Measurements from ENCODE around the gene MLN. TPM values are rescaled to one million over a fixed set of nuclear protein-coding genes. Genes with fewer than 3 reads are reported as not detected.

The MLN gene
- total RNA-seq, 4 donors from 2014 or later = not detected

GRCh38 chr6:33766921-33767907 lies 36.6 kb downstream of the MLN start:
- Histone ChIP-seq H3K4me3 (no peak overlapping the region), H3K36me3 (no peaks in the 10 kb centered on the region), H3K27ac (no peak overlapping the region), H3K9me3 (no peaks in the 10 kb centered on the region), H3K4me1 (peaks cover 14 to 35% (median 22%) of the 10 kb centered on the region in 4 donors), H3K27me3 (no peaks in the 10 kb centered on the region)
- 76 to 89% methylated on average over 2 to 11 of the region's 11 CpGs for WGBS, 2 donors (ENCODE audit: low coverage in 1 of 2)
- no peak for DNase-seq
- in situ Hi-C loops (cut with MboI; ENCODE audit: low pct_ligation_motif_present in 1 of 4, low pct_unique_long_range_greater_than_20kb in 1 of 4, low sequenced_read_pairs in 3 of 4) (loop anchor here in 3 of 4 donors (10.0 to 25.0 kb wide), 4 partner anchors 258 to 395 kb away; no protein-coding TSS in a partner anchor), intact Hi-C loops (cut with DNase I; ENCODE audit: low total_unique reads) (no loop called here)
- TF ChIP-seq EP300 (IDR thresholded peaks at IDR 0.05; ENCODE audit: low read depth) = no peak
- TF ChIP-seq POLR2AphosphoS5 (IDR thresholded peaks at IDR 0.05) = no peak
- no peak for TF ChIP-seq POLR2A (IDR thresholded peaks at IDR 0.05)
- no peak for TF ChIP-seq CTCF (IDR thresholded peaks at IDR 0.05)

- Histone ChIP-seq H3K4me1 (peaks cover 4 to 32% (median 11%) of the 10 kb centered on the region in 4 donors), H3K36me3 (no peaks in the 10 kb centered on the region), H3K9me3 (no peaks in the 10 kb centered on the region), H3K27ac (no peak overlapping the region), H3K4me3 (no peak overlapping the region), H3K27me3 (no peaks in the 10 kb centered on the region)
- TF ChIP-seq POLR2A (IDR thresholded peaks at IDR 0.05) (no peak), POLR2AphosphoS5 (IDR thresholded peaks at IDR 0.05) (no peak), CTCF (IDR thresholded peaks at IDR 0.05) (no peak), EP300 (IDR thresholded peaks at IDR 0.05; ENCODE audit: low read depth) (no peak)
- WGBS, 2 donors (ENCODE audit: low coverage in 1 of 2) = 93% methylated on average over 9 of the region's 9 CpGs; no CpG with 5 or more reads in 1 of the 2 donors
- intact Hi-C loops (cut with DNase I; ENCODE audit: low total_unique reads) = no loop called here
- no peak for DNase-seq
- in situ Hi-C loops (cut with MboI; ENCODE audit: low pct_ligation_motif_present in 1 of 4, low pct_unique_long_range_greater_than_20kb in 1 of 4, low sequenced_read_pairs in 3 of 4) = loop anchor here in 3 of 4 donors (10.0 to 25.0 kb wide), 4 partner anchors 259 to 397 kb away; no protein-coding TSS in a partner anchor
Observed at GRCh38 chr6:33765368-33765767, 38.4 kb downstream of the MLN start.

GRCh38 chr6:33764036-33764435 lies 39.8 kb downstream of the MLN start:
- intact Hi-C loops (cut with DNase I; ENCODE audit: low total_unique reads) (no loop called here), in situ Hi-C loops (cut with MboI; ENCODE audit: low pct_ligation_motif_present in 1 of 4, low pct_unique_long_range_greater_than_20kb in 1 of 4, low sequenced_read_pairs in 3 of 4) (loop anchor here in 3 of 4 donors (10.0 to 25.0 kb wide), 4 partner anchors 261 to 398 kb away; no protein-coding TSS in a partner anchor)
- TF ChIP-seq POLR2A (IDR thresholded peaks at IDR 0.05) (no peak), CTCF (IDR thresholded peaks at IDR 0.05) (no peak), POLR2AphosphoS5 (IDR thresholded peaks at IDR 0.05) (no peak), EP300 (IDR thresholded peaks at IDR 0.05; ENCODE audit: low read depth) (no peak)
- H3K27me3 ChIP-seq = no peaks in the 10 kb centered on the region
- no peak for DNase-seq
- H3K4me1 ChIP-seq = peaks cover 4 to 30% (median 7%) of the 10 kb centered on the region in 4 donors
- no peaks in the 10 kb centered on the region for H3K9me3 ChIP-seq
- H3K36me3 ChIP-seq = no peaks in the 10 kb centered on the region
- no peak overlapping the region for H3K4me3 ChIP-seq
- no peak overlapping the region for H3K27ac ChIP-seq
- WGBS, 2 donors (ENCODE audit: low coverage in 1 of 2) = 92% methylated on average over 2 of the region's 2 CpGs; no CpG with 5 or more reads in 1 of the 2 donors

- intact Hi-C loops (cut with DNase I; ENCODE audit: low total_unique reads) = no loop called here
- no peak overlapping the region for H3K4me3 ChIP-seq
- no peaks in the 10 kb centered on the region for H3K9me3 ChIP-seq
- 60 to 64% methylated on average over 1 to 6 of the region's 6 CpGs for WGBS, 2 donors (ENCODE audit: low coverage in 1 of 2)
- no peak for DNase-seq
- TF ChIP-seq CTCF (IDR thresholded peaks at IDR 0.05) (no peak), POLR2A (IDR thresholded peaks at IDR 0.05) (no peak), POLR2AphosphoS5 (IDR thresholded peaks at IDR 0.05) (no peak), EP300 (IDR thresholded peaks at IDR 0.05; ENCODE audit: low read depth) (no peak)
- in situ Hi-C loops (cut with MboI; ENCODE audit: low pct_ligation_motif_present in 1 of 4, low pct_unique_long_range_greater_than_20kb in 1 of 4, low sequenced_read_pairs in 3 of 4) = loop anchor here in 3 of 4 donors (10.0 to 25.0 kb wide), 4 partner anchors 261 to 399 kb away; no protein-coding TSS in a partner anchor
- no peaks in the 10 kb centered on the region for H3K27me3 ChIP-seq
- peaks cover 4 to 30% (median 10%) of the 10 kb centered on the region in 4 donors for H3K4me1 ChIP-seq
- H3K36me3 ChIP-seq = no peaks in the 10 kb centered on the region
- H3K27ac ChIP-seq = no peak overlapping the region
Observed at GRCh38 chr6:33763483-33763882, 40.3 kb downstream of the MLN start.

All from transverse colon (tissue), 4 donors.